Hepatocyte (in vitro differentiated cells): ENCODE results near the gene IL16.

Source experiments
- CTCF ChIP-seq: fragments of 200-600 bp; sonication (generic); IDR thresholded peaks from 2 replicates; pipeline ENCODE4 v1.5.1; 2016; ENCODE audit warnings: antibody characterized with exemption, mild to moderate bottlenecking; ENCODE audit not compliant: poor library complexity
- EZH2 ChIP-seq: fragments of 200-600 bp; sonication (generic); IDR thresholded peaks from 2 replicates; pipeline ENCODE4 v1.6.1; 2016; ENCODE audit warnings: antibody characterized with exemption, mild to moderate bottlenecking, borderline replicate concordance

- TF ChIP-seq CTCF (no peak), EZH2 (no peak)
Measured at GRCh38 chr15:81225161-81225671, 28.5 kb downstream of the IL16 start.
